OCI-LY3 (cell line): Measurements from ENCODE around the gene STRA8.

ENCODE experiments used
- CTCF ChIP-seq: fragments of 200-600, 300-600 bp; sonication (generic); IDR thresholded peaks from 2 replicates; pipeline ENCODE4 v1.5.1; 2014; ENCODE audit warnings: antibody characterized with exemption, low read length, low read depth
- EZH2phosphoT487 ChIP-seq: fragments of 200-600 bp; shearing (Covaris generic); IDR thresholded peaks from 2 replicates; pipeline ENCODE4 v1.6.1; 2018; ENCODE audit warnings: antibody characterized with exemption, mixed run types, low read depth

GRCh38 chr7:135207406-135208101 is 26.1 kb upstream of the STRA8 start:
- TF ChIP-seq CTCF = no peak
- no peak for TF ChIP-seq EZH2phosphoT487
